GM23338 (cell line): ENCODE measurements around the gene SMPDL3A.

ENCODE experiments used
- CTCF ChIP-seq, 2 experiments: fragments of 200-600 bp in 1 of 2; sonication (generic) in 1 of 2; conservative IDR thresholded peaks; 2 replicates each; pipeline versions ENCODE4 v1.5.1 to v1.6.1; 2016 to 2017; ENCODE audit warnings: antibody characterized with exemption in 2 of 2, low read depth in 2 of 2, mild to moderate bottlenecking in 2 of 2, moderate library complexity in 1 of 2
- EZH2 ChIP-seq: fragments of 200-600 bp; sonication (generic); IDR thresholded peaks from one replicate; pipeline ENCODE4 v1.8.0; 2017; ENCODE audit warnings: antibody characterized with exemption, mild to moderate bottlenecking, low read depth; ENCODE audit not compliant: unreplicated experiment
- EZH2phosphoT487 ChIP-seq: fragments of 200-600 bp; sonication (generic); IDR thresholded peaks from one replicate; pipeline ENCODE4 v1.8.1; 2018; ENCODE audit warnings: antibody characterized with exemption; ENCODE audit not compliant: unreplicated experiment
- JUNB ChIP-seq: IDR thresholded peaks from one replicate; pipeline ENCODE4 v1.6.1; 2016; ENCODE audit warnings: antibody characterized with exemption; ENCODE audit not compliant: unreplicated experiment
- POLR2AphosphoS5 ChIP-seq: IDR thresholded peaks from 2 replicates; pipeline ENCODE4 v1.6.1; 2016; ENCODE audit warnings: antibody characterized with exemption, low read depth
- REST ChIP-seq: IDR thresholded peaks from one replicate; pipeline ENCODE4 v1.6.1; 2018; ENCODE audit warnings: antibody characterized with exemption; ENCODE audit not compliant: unreplicated experiment
- STAT1 ChIP-seq: IDR thresholded peaks from one replicate; pipeline ENCODE4 v1.6.1; 2016; ENCODE audit warnings: antibody characterized with exemption; ENCODE audit not compliant: unreplicated experiment

- TF ChIP-seq JUNB (no peak), CTCF (conservative IDR thresholded peaks at IDR 0.05; ENCODE audit: low read depth in 2 of 2) (no peak), EZH2 (no peak), EZH2phosphoT487 (no peak), POLR2AphosphoS5 (no peak), STAT1 (no peak), REST (no peak)
Measured at GRCh38 chr6:122778985-122779661, 9.9 kb upstream of the SMPDL3A start.
